Vagina (tissue), 2 donors: ENCODE results near the gene KDM4B.

Source experiments
- CTCF ChIP-seq, 3 experiments: fragments of 450-650 bp in 2 of 3; fragments of 200-600 bp in 1 of 3; sonication (generic) in 1 of 3; IDR thresholded peaks; one replicate each; pipeline ENCODE4 v1.5.1; 2017 to 2019; ENCODE audit warnings: antibody characterized with exemption in 3 of 3, mild to moderate bottlenecking in 2 of 3, moderate library complexity in 2 of 3
- POLR2A ChIP-seq, 2 donors: fragments of 450-650 bp; IDR thresholded peaks; one replicate each; pipeline ENCODE4 v1.6.1; 2017; ENCODE audit warnings: antibody characterized with exemption in 2 of 2, mild to moderate bottlenecking in 2 of 2, moderate library complexity in 2 of 2

- TF ChIP-seq CTCF (IDR thresholded peaks at IDR 0.05): no peak
- TF ChIP-seq POLR2A (IDR thresholded peaks at IDR 0.05): no peak
Measured at GRCh38 chr19:5023128-5023571, 54.2 kb downstream of the KDM4B start.
